Left colon (tissue), 2 donors: ENCODE data around the gene SSBP2. TPM values are rescaled to one million over a fixed set of nuclear protein-coding genes. Genes with fewer than 3 reads are reported as not detected.
"Not testable (repeated sequence)": the region's sequence is repeated elsewhere in the genome, so short reads cannot be mapped to it uniquely, and the experiment has no call there.

Experiments used
- ATAC-seq: fragments of 200-7000 bp; cut with Tn5 transposase; one replicate; pipeline ENCODE4 v1.9.1; 2020; ENCODE audit warnings: mild to moderate bottlenecking, moderate library complexity
- DNase-seq, 2 donors: peaks; one replicate each; pipeline ENCODE4 v3.0.0-alpha.2; 2020
- intact Hi-C, 2 donors: fragments of 100-400 bp; cut with DNase I in 1 of 2; cut with micrococcal nuclease in 1 of 2; formaldehyde crosslinking; loops; one replicate each; pipeline versions ENCODE4 v1.11.2 to v1.14.0; 2022; cut with DNase I, micrococcal nuclease
- total RNA-seq, 2 donors: library from RNA; stranded (reverse); fragmentation: NEBNext Ultra II Directional; extraction: Animal tissue kit (Norgen Biotek cat#: 25700); gene quantifications; one replicate each; pipeline ENCODE4 v1.2.1, GENCODE V29; 2021
- donor health status: DM: no; HTN: no; CAD: no.
- donor health status: DM: yes; HTN: yes; CAD: no.

Gene SSBP2
- total RNA-seq, 2 donors from 2014 or later: 13.3 to 25.7 TPM

GRCh38 chr5:81519217-81519905 is 231.5 kb downstream of the SSBP2 start:
- DNase-seq (no peak), ATAC-seq (no peak)
- intact Hi-C loops: loop anchor here in 1 of 2 donors (10.0 kb wide), 2 partner anchors 225 to 335 kb away; no protein-coding TSS in a partner anchor

DNA sequence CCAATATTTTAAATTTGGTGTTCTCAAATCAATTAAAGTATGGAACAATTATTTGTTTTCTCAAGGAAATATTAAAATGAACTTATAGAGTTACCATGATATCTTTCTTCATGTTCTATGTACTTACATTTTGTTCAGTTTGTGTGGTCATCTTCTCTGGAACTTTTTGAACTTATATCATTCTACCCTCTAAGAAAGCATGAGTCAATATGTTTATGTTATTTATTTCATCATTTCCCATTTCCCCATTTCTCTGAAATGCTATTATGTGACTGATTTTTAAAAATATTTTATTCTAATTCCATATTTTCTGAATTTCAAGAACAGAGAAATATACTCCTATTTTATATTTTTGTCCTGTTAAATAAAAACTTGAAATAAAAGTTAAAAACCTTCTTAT is 233.4 kb downstream of the SSBP2 start:
- DNase-seq (no peak), ATAC-seq (no peak)
- intact Hi-C loops: loop anchor here in 1 of 2 donors (10.0 kb wide), 2 partner anchors 227 to 337 kb away; no protein-coding TSS in a partner anchor

GRCh38 chr5:81516091-81516490 is 234.8 kb downstream of the SSBP2 start:
- no peak for DNase-seq
- intact Hi-C loops: loop anchor here in 1 of 2 donors (10.0 kb wide), 2 partner anchors 229 to 339 kb away; no protein-coding TSS in a partner anchor
- ATAC-seq: no peak

GRCh38 chr5:81513982-81514381 is 236.9 kb downstream of the SSBP2 start:
- ATAC-seq (no peak), DNase-seq (no peak)
- intact Hi-C loops: loop anchor here in 1 of 2 donors (10.0 kb wide), 2 partner anchors 231 to 341 kb away; no protein-coding TSS in a partner anchor

GRCh38 chr5:81513473-81513872 is 237.4 kb downstream of the SSBP2 start:
- intact Hi-C loops: loop anchor here in 1 of 2 donors (10.0 kb wide), 2 partner anchors 231 to 341 kb away; no protein-coding TSS in a partner anchor
- ATAC-seq: no peak
- DNase-seq: no peak

GRCh38 chr5:81506900-81507588 is 243.9 kb downstream of the SSBP2 start:
- DNase-seq (peak; percentile 14 to 36), ATAC-seq (peak; percentile 99)
- intact Hi-C loops: loop anchor here in 1 of 2 donors (5.0 to 10.0 kb wide), 2 partner anchors 218 to 660 kb away; no protein-coding TSS in a partner anchor

- intact Hi-C loops: loop anchor here in 1 of 2 donors (5.0 to 10.0 kb wide), 2 partner anchors 218 to 661 kb away; no protein-coding TSS in a partner anchor
- DNase-seq (no peak), ATAC-seq (no peak)
These were observed 244.5 kb downstream of the SSBP2 start for GRCh38 chr5:81506378-81506777.

GRCh38 chr5:81505672-81506071 is 245.2 kb downstream of the SSBP2 start:
- intact Hi-C loops: loop anchor here in 1 of 2 donors (5.0 to 10.0 kb wide), 2 partner anchors 219 to 662 kb away; no protein-coding TSS in a partner anchor
- no peak for ATAC-seq

GRCh38 chr5:81503602-81504001 is 247.3 kb downstream of the SSBP2 start:
- intact Hi-C loops: loop anchor here in 1 of 2 donors (10.0 kb wide), 1 partner anchor 221 kb away; no protein-coding TSS in a partner anchor
- not testable (repeated sequence) for ATAC-seq, DNase-seq

More at GRCh38 chr5:81505672-81506071, 245.2 kb downstream of the SSBP2 start:
- DNase-seq: no peak

GRCh38 chr5:81495286-81495685 is 255.6 kb downstream of the SSBP2 start:
- DNase-seq (no peak), ATAC-seq (no peak)
- intact Hi-C loops: no loop called here

GRCh38 chr5:81488862-81489261 is 262.0 kb downstream of the SSBP2 start:
- ATAC-seq (no peak), DNase-seq (no peak)
- intact Hi-C loops: no loop called here

GRCh38 chr5:81486711-81487110 is 264.2 kb downstream of the SSBP2 start:
- intact Hi-C loops: no loop called here
- ATAC-seq (no peak), DNase-seq (no peak)

DNA sequence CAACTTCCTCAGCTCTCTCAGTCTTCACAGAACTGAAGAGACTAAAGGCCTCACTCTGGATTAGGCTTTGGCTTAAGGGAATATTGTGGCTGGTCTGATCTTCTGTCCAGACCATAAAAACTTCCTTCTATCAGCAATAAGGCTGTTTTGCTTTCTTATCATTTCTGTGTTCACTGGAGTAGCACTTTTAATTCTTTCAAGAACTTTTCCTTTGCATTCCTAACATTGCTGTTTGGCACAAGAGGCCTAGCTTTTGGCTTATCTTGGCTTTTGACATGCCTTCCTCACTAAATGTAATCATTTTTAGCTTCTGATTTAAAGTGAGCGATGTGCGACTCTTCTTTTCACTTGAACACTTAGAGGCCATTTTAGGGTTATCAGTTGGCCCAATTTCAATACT is 268.3 kb downstream of the SSBP2 start:
- intact Hi-C loops: no loop called here
- no peak for ATAC-seq
- no peak for DNase-seq

- DNase-seq, intact Hi-C loops, ATAC-seq: not testable (repeated sequence)
These were observed 277.5 kb downstream of the SSBP2 start for GRCh38 chr5:81473395-81473794.

GRCh38 chr5:81469676-81470075 is 281.2 kb downstream of the SSBP2 start:
- ATAC-seq (no peak), DNase-seq (no peak)
- intact Hi-C loops: no loop called here

DNA sequence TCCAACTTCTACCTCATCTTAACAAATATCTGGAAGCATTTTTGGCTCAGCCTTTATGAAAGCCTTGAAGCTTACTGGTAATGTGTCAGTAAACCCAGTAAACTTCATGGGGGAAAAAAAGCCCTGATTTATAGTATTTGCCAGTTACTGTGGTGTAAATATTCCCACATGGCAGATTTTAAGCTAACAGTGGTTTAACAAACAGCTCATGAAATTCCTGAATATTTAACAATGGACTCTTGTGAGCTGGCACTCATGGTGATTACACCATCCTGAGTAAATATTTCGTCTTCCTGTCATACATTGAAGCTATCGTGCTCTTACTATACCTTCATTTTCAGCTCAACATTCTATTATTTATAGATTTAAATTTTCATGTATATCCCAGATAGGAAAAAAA is 300.0 kb downstream of the SSBP2 start:
- intact Hi-C loops: no loop called here
- DNase-seq (no peak), ATAC-seq (no peak)

DNA sequence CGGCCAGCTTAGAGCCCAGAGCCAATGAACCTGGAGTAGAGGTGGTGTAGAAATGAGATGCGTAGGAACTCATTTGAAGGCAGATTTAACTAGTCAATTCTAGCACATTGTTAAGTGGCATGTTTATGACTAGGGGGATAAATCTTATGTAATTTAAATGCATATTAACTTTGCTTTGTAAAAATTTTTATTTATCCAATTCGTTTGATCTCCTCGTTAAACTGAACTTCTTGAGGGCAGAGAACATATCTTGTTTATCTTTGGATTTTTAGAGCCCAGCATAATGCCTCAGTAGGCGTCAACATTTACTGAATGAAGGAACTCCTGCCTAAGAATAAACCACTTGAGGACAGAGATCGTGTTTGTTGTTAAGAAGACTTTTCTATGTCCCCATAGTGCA is 315.9 kb downstream of the SSBP2 start:
- DNase-seq (no peak), ATAC-seq (no peak)
- intact Hi-C loops: no loop called here

- intact Hi-C loops: loop anchor here in 1 of 2 donors (5.0 kb wide), 1 partner anchor 737 kb away; no protein-coding TSS in a partner anchor
- ATAC-seq (no peak), DNase-seq (no peak)
These were observed 320.9 kb downstream of the SSBP2 start for GRCh38 chr5:81429985-81430384.

DNA sequence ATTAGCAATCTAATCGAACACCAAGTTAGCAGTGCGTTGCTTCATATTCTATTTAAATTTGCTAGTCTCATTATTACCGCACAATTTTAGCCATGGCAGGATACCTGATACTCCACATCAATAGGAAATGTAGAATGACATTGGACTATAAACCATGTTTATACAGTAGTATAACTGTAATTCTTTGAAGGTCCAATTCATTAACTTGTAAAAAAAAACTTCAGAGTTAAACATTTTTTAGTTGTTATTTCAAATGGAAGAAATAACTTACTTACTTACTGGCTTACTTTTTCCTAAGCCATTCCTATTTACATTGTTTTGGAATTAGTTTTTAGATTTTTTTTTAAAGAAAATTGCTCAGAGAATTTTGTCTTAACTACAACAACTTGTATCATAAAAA is 321.5 kb downstream of the SSBP2 start:
- intact Hi-C loops: loop anchor here in 1 of 2 donors (5.0 kb wide), 1 partner anchor 738 kb away; no protein-coding TSS in a partner anchor
- DNase-seq (no peak), ATAC-seq (no peak)
